NCI-H748 (cell line): ENCODE measurements around the gene MYCN.
"Not testable (repeated sequence)": the region's sequence is repeated elsewhere in the genome, so short reads cannot be mapped to it uniquely, and the experiment has no call there.

Experiments used
- DNase-seq: peaks from one replicate; lab custom pipeline; 2025; ENCODE audit not compliant: unreplicated experiment; lab: John Stamatoyannopoulos, UW

Gene MYCN

DNA sequence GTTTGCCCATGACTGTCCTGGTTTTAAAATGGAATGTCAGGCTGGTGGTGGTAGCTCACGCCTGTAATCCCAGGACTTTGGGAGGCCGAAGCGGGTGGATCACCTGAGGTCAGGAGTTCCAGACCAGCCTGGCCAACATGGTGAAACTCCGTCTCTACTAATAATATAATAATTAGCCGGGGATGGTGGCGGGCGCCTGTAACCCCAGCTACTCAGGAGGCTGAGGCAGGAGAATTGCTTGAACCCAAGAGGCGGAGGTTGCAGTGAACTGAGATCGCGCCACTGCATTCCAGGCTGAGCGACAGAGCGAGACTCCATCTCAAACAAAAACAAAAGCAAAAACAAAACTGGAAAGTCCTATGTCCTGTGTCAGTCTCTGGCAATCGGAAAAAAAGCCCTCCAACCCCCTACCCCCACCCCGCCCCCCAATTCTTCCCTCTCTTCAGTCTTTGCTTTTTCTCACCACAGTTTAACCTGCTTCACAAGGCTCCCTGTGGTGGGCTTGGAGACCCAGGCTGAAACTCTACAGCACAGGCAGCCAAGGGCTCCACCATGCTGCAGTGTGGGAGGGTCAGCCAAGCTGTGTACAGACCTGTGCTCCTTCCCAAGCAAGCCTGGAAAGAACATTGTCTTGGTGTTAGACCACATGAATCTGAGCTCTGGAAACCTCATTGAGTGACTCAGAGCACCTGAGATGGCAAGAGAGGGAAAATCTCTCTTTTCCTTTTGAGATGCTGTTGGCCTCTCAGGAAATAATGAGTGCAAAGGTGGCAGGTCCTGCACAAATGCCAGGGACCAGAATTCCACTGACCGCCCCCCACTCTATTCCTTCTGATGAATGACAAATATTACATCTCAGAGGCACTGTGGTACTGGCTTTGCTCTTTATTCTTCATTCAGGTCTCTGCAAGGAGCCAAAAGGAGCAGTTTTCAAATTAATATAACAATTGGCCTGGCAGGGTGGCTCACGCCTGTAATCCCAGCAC is 16.7 kb downstream of the MYCN start:
- DNase-seq = no peak

DNA sequence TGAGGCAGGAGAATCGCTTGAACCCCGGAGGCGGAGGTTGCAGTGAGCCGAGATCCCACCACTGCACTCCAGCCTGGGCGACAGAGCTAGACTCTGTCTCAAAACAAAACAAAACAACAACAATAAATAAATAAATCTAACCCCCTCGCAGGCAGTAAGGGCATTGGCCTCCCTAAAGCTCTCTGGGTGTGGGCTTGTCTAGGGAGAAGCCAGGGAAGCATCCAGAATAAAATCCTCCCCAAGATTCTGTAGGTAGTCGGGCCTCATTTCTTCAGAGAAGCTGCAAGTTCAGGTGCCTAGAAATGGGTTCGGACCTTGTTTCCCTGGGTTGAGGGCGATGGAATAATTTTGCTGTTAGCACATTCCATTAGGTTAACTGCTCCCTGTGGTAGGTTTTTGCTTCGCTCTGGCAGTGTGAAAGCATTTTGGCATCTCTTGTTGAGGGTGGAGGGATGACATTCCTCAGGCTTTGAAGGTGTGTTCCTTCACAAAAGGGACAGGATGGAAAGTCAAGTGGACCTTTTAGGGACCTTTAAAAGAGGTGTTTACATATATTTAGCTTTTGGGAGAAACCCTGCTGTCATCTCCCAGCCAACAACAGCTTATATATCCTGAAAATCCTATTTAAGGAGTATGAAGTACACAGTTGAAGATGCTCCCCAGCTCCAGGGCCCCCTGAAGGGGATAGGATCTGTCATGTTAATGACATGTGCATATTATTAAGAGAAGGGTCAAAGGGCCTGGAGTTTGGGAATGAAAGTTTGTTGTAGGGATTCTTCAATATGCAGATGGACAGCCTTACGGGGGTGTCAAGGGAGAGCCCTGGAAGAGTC is 17.7 kb downstream of the MYCN start:
- no peak for DNase-seq

DNA sequence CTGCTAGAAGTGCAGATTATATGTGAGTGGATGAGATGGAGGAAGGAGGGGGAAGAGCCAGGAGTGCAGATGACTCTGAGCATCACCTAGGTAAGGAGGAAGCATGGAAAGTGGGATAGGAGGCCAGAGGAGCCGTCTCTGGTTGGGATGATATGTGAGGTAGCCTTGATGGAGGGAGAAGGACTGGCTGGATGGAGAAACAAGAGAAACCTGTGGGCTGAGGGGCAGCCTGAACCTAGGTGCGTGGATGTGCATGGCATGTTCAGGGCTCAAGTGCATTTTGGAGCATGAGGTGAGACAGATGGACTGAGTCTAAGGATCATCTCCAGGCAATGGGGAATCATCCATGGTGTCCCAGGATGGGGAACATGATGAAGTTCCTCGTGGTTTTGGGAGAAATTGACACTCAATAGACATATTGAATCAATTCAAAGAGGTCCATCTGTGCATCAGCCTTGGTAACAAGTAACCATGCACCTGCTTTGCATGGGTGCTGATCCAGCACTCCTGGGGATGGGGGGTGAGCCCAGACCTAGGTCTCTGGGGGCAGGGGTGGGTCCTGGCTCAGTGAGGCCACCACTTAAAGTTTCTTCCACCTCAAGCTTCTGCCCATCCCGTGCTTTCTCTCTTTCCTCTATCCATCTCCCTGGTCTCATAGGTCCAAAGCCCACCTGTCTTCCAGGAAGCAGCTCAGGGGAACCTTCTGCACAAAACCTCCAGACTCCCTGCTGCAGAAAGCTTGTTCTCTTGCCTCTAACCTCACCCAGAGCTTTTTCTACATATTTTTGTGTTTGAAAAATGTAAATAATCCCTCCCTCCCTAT is 19.2 kb downstream of the MYCN start:
- no peak for DNase-seq

DNA sequence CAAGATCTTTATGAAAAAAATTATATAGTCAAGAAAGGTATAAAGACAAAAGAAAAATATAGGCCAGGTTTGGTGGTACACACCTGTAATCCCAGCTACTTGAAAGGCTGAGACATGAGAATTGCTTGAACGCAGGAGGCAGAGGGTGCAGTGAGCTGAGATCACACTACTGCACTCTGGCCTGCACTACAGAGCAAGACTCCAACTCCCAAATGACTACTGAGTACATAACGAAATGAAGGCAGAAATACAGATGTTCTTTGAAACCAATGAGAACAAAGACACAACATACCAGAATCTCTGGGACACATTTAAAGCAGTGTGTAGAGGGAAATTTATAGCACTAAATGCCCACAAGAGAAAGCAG is 19.8 kb downstream of the MYCN start:
- DNase-seq = not testable (repeated sequence)

DNA sequence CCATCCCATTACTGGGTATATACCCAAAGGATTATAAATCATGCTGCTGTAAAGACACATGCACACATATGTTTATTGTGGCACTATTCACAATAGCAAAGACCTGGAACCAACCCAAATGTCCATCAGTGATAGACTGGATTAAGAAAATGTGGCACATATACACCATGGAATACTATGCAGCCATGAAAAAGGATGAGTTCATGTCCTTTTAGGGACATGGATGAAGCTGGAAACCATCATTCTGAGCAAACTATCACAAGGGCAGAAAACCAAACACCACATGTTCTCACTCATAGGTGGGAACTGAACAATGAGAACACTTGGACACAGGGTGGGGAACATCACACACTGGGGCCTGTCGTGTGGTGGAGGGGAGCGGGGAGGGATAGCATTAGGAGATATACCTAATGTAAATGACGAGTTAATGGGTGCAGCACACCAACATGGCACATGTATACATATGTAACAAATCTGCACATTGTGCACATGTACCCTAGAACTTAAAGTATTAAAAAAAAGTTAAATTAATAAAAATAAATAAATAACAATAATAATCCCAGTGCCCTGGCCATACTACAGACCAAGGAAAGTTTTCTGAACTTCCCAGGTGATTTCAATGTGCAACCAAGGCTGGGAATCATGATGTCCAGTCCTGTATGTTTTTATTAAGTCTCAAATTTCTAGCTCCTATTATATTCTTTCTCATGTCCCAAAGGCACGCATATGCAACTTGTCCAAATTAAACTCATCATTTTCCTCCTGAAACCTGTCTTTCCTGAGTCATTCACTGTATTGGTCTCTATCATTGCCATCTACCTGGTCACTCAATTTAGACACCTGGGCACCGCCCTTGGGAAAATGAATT is 23.0 kb downstream of the MYCN start:
- DNase-seq = not testable (repeated sequence)

DNA sequence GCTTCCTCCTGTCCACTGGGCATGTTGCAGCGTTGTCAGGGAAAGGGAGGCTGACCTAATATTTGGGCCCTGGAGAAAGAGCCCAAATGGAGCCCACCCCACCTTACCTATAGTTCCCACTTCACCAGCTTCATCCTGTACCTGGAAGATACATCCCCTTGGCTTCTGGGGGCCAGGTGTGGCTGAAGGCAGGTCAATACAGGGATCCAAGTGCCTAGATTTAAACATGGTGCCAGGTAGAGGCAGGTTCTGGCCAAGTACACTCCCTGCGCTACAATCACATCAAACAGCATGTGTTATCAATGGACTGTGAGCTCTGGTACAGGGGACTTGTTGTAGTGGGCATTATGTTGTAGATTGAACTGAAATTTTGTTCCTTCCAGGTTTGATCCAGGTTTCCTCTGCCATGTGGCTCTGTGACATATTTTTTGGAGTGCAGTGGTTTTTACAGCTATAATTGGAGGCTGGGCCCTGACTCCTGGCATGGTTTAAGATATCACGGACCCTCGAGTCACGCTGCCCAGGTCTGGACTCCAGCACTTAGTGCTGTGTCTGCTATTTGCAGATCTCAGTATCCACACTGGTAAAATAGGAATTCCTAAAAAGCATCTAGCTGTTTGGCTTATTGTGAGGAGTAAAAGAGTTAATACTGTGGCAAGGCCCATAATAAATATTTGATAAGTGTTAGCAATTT is 23.8 kb downstream of the MYCN start:
- DNase-seq = no peak

DNA sequence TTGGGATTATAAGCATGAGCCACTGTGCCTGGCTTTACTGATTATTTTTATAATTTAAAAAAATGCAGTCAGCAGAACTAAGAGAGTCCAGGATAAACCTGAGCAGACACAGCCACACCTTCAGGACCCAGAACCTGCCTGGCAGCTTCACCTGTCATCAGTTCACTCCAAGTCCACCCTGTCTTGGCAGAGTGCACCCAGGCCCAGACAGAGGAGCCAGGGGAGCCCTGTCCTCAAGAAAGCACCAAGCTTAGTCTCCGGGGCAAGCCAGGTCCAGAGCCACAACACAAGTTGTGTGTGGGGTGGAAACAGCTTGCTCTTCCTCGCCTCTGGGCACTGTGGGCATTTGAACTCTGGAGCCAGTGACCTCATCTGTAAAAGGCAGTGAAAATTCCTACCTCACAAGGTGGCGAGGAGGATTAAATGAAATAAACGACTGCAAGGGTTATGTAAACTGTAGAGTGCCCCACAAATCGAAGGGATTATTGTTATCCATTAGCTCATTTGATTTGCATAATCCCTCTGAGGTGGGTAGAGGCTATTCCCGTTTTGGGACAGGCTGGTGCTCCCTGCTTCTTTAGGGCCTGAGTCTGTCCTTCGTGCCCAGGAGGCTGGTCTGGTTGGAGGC is 24.7 kb downstream of the MYCN start:
- DNase-seq = no peak

DNA sequence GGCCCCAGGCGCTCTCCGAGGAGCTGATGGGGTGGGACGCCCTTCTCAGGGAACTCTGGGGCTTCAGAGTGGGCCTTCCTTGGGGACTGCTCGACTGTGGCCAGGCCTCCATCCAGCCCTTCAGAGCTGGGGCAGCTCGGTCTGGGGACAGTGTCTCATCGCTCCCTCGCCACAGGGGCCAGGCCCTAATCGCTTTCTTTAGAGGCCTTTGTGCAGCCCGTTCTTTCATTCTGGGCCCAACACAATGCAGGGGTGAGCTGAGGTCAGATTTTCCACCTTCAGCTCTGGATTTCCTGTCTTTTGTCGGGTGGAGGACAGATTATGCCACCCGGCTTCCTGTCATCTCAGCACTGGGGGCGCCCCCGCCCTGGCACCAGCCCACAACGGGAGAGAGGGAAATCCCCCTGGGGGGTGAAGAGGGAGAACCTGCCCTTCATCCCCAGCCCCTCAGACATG is 25.2 kb downstream of the MYCN start:
- DNase-seq = no peak

DNA sequence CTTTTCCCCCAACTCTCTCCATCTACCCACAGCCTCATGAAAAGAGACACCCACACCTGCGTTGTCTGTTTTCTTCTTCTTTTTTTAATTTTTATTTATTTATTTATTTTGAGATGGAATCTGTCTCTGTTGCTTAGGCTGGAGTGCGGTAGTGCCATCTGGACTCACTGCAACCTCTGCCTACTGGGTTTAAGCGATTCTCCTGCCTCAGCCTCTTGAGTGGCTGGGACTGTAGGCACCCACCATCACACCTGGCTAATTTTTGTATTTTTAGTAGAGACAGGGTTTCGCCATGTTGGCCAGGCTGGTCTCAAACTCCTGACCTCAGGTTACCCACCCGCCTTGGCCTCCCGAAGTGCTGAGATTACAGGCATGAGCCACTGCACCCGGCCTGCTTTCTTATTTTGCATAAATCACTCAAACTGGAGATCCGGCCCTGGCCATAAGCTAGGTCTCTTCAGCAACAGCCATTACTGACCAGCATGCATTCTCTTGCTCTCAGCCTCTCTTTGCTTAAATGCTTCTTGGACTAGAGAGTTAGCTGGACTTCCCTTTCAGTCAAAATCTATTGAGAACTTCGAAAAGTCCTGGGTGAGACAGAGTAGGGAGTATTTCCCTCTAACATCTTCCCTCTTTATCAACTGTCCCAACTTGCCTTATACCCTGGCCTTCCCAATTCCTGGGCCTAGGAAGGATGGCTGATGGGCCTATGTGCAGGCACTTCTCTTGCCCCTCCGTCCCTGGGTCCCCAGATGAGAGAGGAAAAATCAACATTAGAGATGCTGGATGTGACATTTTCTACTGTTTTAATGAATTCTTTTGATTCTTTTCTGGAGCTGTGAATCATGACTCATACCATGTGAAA is 27.3 kb downstream of the MYCN start:
- DNase-seq = no peak

DNA sequence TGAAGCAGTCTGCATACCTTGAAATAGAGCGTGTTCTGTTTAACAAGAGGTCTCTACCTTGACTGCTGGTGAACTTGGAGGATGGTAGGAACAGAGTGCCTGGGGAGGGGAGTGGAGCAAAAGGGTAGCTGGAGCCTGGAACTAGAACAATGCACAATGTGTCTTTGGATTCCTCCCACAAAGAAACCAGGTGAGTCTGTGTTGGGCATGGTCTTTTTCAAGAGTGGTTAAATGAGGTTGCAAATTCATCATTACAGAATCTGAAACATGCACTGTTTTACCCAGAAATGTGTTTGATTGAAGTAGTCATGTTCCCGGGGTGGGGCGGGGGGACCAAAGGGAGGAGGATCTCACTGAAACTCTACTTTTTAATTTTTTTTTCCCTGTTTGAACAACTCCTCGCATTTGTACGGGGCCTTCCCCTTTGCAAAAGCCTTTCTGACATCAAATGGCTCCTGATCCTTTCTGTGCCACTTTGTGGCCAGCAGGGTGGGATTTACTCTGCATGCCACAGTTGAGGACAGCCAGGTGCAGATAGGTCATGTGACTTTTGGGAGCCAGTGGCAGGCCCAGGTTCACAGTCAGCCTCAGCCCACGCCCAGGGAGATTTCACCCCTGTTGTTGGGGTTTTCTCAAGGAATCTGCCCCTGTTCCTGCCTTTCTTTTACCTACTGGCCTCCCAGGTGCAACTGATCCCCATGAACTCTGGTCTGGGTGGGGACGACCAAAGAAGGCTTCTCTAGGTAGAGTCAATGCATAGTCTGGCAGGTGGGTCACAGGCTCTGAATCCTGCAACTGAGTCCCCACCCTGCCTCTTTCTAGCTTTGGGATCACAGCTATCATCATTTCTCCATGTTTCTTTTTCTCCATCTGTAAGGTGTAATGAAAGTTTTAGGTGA is 28.2 kb downstream of the MYCN start:
- DNase-seq = no peak

DNA sequence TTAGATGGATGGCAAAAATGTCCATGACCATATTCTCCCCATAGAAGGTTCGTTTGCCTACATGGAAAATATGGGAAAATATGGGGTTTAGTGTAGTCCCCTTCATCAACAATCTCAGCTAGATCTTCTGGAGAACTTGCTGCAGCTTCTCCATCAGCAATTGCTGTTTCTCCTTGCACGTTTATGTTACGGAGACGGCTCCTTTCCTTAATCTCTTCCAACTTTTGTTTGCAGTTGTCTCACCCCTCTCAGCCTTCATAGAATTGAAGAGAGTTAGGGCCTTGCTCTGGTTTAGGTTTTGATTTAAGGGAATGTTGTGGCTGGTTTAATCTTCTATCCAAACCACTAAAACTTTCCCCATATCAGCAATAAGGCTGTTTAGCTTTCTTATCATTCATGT is 28.9 kb downstream of the MYCN start:
- DNase-seq = no peak

DNA sequence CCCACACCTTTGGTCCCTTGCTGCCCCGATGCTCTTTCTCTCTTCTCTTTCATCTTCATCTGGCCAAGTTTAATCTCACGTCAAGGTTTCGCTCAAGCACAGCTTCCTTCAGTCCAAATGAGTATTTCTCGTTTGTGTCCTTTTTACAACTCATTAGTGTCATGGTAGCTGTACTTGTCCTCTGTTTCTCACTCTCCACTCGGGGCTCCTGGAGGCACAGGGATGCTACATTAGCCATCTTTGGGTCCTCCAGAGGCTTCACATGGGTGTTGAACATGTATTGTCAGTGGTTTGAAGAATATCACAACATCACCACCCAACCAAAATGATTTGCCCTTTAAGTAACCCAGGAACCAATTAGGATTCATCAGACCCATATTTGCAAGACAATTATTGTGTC is 30.4 kb downstream of the MYCN start:
- DNase-seq = no peak

DNA sequence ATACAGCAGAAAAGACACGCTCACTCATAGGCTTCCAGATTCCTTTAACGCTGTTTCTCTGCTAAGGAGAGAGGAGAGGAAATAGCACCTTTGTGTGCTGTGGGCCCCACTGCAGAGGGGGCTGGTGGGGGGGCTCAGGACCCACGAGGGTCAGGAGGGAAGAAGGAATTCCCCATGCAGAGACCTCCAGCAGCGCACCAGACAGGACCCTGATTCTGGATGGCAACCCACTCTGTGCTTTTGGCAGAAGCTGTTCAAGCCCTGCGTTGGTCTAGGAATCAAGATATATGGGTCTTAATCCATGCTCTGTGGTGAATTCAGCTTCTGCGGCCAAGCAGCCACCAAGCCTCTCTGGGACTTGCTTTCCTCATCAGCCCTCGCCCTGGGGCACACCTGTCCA is 31.0 kb downstream of the MYCN start:
- DNase-seq = no peak

DNA sequence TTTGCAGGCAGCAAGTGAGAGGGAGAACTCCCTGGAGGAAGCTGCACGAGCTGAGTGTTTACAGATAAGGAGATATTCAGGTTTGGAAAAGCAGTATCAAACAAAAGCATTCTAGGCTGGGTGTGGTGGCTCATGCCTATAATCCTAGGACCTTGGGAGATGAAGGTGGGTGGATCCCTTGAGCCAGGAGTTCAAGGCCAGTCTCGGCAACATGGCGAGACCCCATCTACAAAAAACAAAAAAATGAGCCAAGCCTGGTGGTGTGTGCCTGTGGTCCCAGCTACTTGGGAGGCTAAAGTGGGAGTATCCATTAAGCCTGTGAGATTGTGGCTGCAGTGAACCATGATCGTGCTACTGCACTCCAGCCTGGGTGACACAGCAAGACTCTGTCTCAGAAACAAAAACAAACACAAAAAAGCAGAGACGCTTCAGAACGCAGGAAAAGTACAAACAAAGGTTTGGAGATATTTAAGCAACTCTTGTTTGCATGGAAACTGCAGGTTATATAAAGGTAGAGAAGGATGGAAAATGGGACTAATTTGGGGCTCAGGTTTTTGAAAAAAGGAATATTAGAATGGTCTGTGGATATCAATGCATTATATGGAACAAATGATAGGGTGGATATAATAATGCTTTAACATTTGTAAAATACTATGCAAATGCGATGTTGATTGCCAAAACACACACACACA is 31.6 kb downstream of the MYCN start:
- DNase-seq = no peak

DNA sequence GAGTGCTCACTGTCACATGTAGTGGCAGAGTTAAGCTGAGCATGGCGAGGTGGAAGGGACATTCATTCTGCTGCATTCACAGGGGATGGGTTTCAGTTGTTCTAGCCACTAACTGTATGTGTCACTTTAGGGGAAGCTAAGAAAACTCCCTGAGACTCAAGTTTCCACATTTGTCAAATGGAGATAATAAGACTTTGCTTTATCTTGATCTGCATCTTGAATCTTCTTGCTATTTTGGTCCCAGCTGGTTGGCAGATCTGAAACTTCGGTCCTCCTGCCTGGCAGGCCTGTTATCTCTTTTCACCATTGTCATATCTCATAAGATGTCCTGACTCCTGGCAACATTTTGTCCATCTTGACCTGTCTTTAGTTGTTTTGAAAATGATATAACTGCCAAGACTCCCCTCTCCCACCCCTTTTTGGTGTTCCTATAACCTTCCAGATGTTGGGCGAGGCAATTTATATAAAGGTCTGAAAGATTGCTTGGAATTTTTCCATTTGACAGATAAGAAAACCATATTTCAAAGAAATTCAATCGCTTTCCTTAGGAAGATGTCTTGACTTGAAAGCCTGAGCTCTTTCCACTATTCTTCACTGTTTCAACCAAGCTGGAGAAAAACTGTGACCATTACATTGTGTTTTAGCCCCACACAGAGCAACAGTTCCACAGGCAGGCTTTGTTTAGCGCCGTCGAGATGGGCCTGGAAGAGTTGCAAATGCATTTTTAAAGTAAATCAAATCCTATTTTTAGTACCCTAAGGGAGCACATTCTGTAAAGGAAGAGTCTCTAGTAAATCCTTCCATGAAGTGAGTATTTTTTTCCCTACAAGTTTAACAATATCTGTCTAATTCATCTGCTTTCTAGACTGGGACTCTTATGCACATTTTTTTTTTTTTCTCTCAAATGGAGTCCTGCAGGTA is 33.4 kb downstream of the MYCN start:
- no peak for DNase-seq
